ENCODE measurements around the gene MBOAT7.

MBOAT7 gene

GRCh38 chr19:54133957-54134590, 55.3 kb downstream of the MBOAT7 start:
- no peaks in the 10 kb centered on the region for H3K27me3 ChIP-seq (replicated peaks; ENCODE audit: control insufficient read depth, insufficient read depth, low read length)
- H3K4me3 ChIP-seq (replicated peaks; ENCODE audit: low read depth, low read length) = no peak overlapping the region
- DNase-seq (ENCODE audit: extremely low read depth, insufficient read length) = no peak
- no peak for TF ChIP-seq CTCF (IDR thresholded peaks at IDR 0.05; ENCODE audit: insufficient read depth, low read length, poor library complexity, severe bottlenecking)
- H3K36me3 ChIP-seq (ENCODE audit: control insufficient read depth, insufficient read depth, low read length) = peaks cover 14% of the 10 kb centered on the region

- no peak for TF ChIP-seq CTCF (IDR thresholded peaks at IDR 0.05; ENCODE audit: insufficient read depth, low read length, poor library complexity, severe bottlenecking)
- H3K27me3 ChIP-seq (replicated peaks; ENCODE audit: control insufficient read depth, insufficient read depth, low read length) = no peaks in the 10 kb centered on the region
- H3K36me3 ChIP-seq (ENCODE audit: control insufficient read depth, insufficient read depth, low read length) = peaks cover 17% of the 10 kb centered on the region
- no peak for DNase-seq (ENCODE audit: extremely low read depth, insufficient read length)
- no peak overlapping the region for H3K4me3 ChIP-seq (replicated peaks; ENCODE audit: low read depth, low read length)
Observed at GRCh38 chr19:54133312-54133956, 55.9 kb downstream of the MBOAT7 start.

- H3K27me3 ChIP-seq (replicated peaks; ENCODE audit: control insufficient read depth, insufficient read depth, low read length) = no peaks in the 10 kb centered on the region
- no peak overlapping the region for H3K4me3 ChIP-seq (replicated peaks; ENCODE audit: low read depth, low read length)
- peaks cover 29% of the 10 kb centered on the region for H3K36me3 ChIP-seq (ENCODE audit: control insufficient read depth, insufficient read depth, low read length)
- DNase-seq (ENCODE audit: extremely low read depth, insufficient read length) = no peak
- no peak for TF ChIP-seq CTCF (IDR thresholded peaks at IDR 0.05; ENCODE audit: insufficient read depth, low read length, poor library complexity, severe bottlenecking)
Observed at GRCh38 chr19:54129617-54129996, 59.8 kb downstream of the MBOAT7 start.

GRCh38 chr19:54128796-54129616, 60.4 kb downstream of the MBOAT7 start:
- DNase-seq (ENCODE audit: extremely low read depth, insufficient read length) = no peak
- no peaks in the 10 kb centered on the region for H3K27me3 ChIP-seq (replicated peaks; ENCODE audit: control insufficient read depth, insufficient read depth, low read length)
- TF ChIP-seq CTCF (IDR thresholded peaks at IDR 0.05; ENCODE audit: insufficient read depth, low read length, poor library complexity, severe bottlenecking) = no peak
- peaks cover 34% of the 10 kb centered on the region for H3K36me3 ChIP-seq (ENCODE audit: control insufficient read depth, insufficient read depth, low read length)
- no peak overlapping the region for H3K4me3 ChIP-seq (replicated peaks; ENCODE audit: low read depth, low read length)

GRCh38 chr19:54128441-54128725, 61.0 kb downstream of the MBOAT7 start:
- Histone ChIP-seq H3K4me3 (replicated peaks; ENCODE audit: low read depth, low read length) (no peak overlapping the region), H3K27me3 (replicated peaks; ENCODE audit: control insufficient read depth, insufficient read depth, low read length) (no peaks in the 10 kb centered on the region), H3K36me3 (ENCODE audit: control insufficient read depth, insufficient read depth, low read length) (peaks cover 39% of the 10 kb centered on the region)
- no peak for TF ChIP-seq CTCF (IDR thresholded peaks at IDR 0.05; ENCODE audit: insufficient read depth, low read length, poor library complexity, severe bottlenecking)
- no peak for DNase-seq (ENCODE audit: extremely low read depth, insufficient read length)

All from GM06990 (cell line).